ENCODE results near the gene BEND7. TPM values are rescaled to one million over a fixed set of nuclear protein-coding genes. Genes with fewer than 3 reads are reported as not detected.

Gene BEND7
- total RNA-seq, 1 experiment from 2014 or later = 14.8 TPM

DNA sequence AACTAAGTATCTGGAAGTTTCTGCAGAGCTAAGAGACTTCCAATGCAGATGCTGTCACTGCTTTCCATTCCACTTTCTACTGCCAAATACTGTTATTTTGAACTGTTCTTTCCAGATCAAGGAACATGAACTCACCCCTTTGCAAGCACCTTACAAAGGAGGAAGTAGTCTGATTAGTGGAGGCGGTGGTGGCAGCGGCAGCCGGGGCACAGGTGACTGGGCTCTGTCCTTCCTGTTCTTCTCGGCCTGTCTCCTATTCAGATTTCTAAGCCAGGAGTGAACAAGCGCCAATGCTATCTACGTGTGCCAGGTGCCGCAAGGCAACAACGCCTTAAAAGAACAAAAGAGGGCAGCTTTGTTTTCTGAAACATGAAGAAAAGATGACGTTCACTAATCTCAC is 44.9 kb downstream of the BEND7 start:
- intact Hi-C loops (cut with micrococcal nuclease; ENCODE audit: unreplicated experiment) = no loop called here
- no peaks in the 10 kb centered on the region for H3K9me3 ChIP-seq (ENCODE audit: low read depth, low read length, poor library complexity, severe bottlenecking)
- POLR2A ChIA-PET (ENCODE audit: low non-redundant PET) = no interaction called here
- no peak for TF ChIP-seq EZH2 (IDR thresholded peaks at IDR 0.05; ENCODE audit: borderline replicate concordance, low read depth, low read length, poor library complexity, severe bottlenecking)
- no peak for TF ChIP-seq CTCF (conservative IDR thresholded peaks at IDR 0.05; ENCODE audit: low read depth, low read length)
- H3K27me3 ChIP-seq (replicated peaks; ENCODE audit: insufficient read depth, low read depth, low read length, poor library complexity) = no peaks in the 10 kb centered on the region
- no TSS peak for BruUV-seq (replicated peaks)
- H3K36me3 ChIP-seq (ENCODE audit: insufficient read depth, low read length, poor library complexity, severe bottlenecking) = no peaks in the 10 kb centered on the region
- no peak overlapping the region for H3K27ac ChIP-seq (ENCODE audit: low read depth, low read length, poor library complexity, severe bottlenecking)
- DNase-seq (ENCODE audit: low spot score) = no peak
- H3K4me1 ChIP-seq (ENCODE audit: insufficient read depth, low read length, poor library complexity, severe bottlenecking) = no peaks in the 10 kb centered on the region
- CTCF ChIA-PET = interaction anchor here (0.6 kb wide), 1 partner anchor 76 kb away, joined by 3 read pairs; no protein-coding TSS in a partner anchor
- no peak overlapping the region for H3K4me3 ChIP-seq (ENCODE audit: low read depth, low read length, poor library complexity, severe bottlenecking)

DNA sequence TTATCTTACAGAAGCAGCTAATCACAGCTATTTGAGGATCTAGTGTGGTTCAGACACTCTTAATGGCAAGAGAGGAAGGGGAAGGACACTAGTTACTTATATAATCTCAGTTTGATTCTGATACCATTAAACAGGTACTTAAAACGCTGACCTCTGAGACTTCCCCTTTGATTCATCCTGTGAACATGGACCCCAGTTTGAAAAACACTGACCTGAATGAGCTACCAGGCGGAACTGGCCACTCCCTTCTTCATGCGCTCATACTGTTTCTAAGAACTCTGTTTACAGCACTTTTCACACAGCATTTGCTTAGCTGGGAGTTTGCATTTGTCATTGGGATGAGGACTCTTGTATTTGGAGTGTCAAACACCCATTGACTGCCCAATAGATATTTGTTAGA is 45.7 kb downstream of the BEND7 start:
- TF ChIP-seq EZH2 (IDR thresholded peaks at IDR 0.05; ENCODE audit: borderline replicate concordance, low read depth, low read length, poor library complexity, severe bottlenecking) = no peak
- TF ChIP-seq CTCF (conservative IDR thresholded peaks at IDR 0.05; ENCODE audit: low read depth, low read length) = no peak
- no peak overlapping the region for H3K27ac ChIP-seq (ENCODE audit: low read depth, low read length, poor library complexity, severe bottlenecking)
- no peak for DNase-seq (ENCODE audit: low spot score)
- no peaks in the 10 kb centered on the region for H3K4me1 ChIP-seq (ENCODE audit: insufficient read depth, low read length, poor library complexity, severe bottlenecking)
- H3K9me3 ChIP-seq (ENCODE audit: low read depth, low read length, poor library complexity, severe bottlenecking) = no peaks in the 10 kb centered on the region
- no TSS peak for BruUV-seq (replicated peaks)
- no peak overlapping the region for H3K4me3 ChIP-seq (ENCODE audit: low read depth, low read length, poor library complexity, severe bottlenecking)
- no peaks in the 10 kb centered on the region for H3K36me3 ChIP-seq (ENCODE audit: insufficient read depth, low read length, poor library complexity, severe bottlenecking)
- ChIA-PET CTCF (no interaction called here), POLR2A (ENCODE audit: low non-redundant PET) (no interaction called here)
- no peaks in the 10 kb centered on the region for H3K27me3 ChIP-seq (replicated peaks; ENCODE audit: insufficient read depth, low read depth, low read length, poor library complexity)
- intact Hi-C loops (cut with micrococcal nuclease; ENCODE audit: unreplicated experiment) = no loop called here

GRCh38 chr10:13481690-13482089 is 47.1 kb downstream of the BEND7 start:
- ChIA-PET POLR2A (ENCODE audit: low non-redundant PET) (no interaction called here), CTCF (no interaction called here)
- BruUV-seq (replicated peaks) = no TSS peak
- Histone ChIP-seq H3K36me3 (ENCODE audit: insufficient read depth, low read length, poor library complexity, severe bottlenecking) (no peaks in the 10 kb centered on the region), H3K9me3 (ENCODE audit: low read depth, low read length, poor library complexity, severe bottlenecking) (no peaks in the 10 kb centered on the region), H3K4me1 (ENCODE audit: insufficient read depth, low read length, poor library complexity, severe bottlenecking) (no peaks in the 10 kb centered on the region), H3K27ac (ENCODE audit: low read depth, low read length, poor library complexity, severe bottlenecking) (no peak overlapping the region), H3K27me3 (replicated peaks; ENCODE audit: insufficient read depth, low read depth, low read length, poor library complexity) (no peaks in the 10 kb centered on the region), H3K4me3 (ENCODE audit: low read depth, low read length, poor library complexity, severe bottlenecking) (no peak overlapping the region)
- TF ChIP-seq EZH2 (IDR thresholded peaks at IDR 0.05; ENCODE audit: borderline replicate concordance, low read depth, low read length, poor library complexity, severe bottlenecking) (no peak), CTCF (conservative IDR thresholded peaks at IDR 0.05; ENCODE audit: low read depth, low read length) (no peak)
- intact Hi-C loops (cut with micrococcal nuclease; ENCODE audit: unreplicated experiment) = no loop called here
- no peak for DNase-seq (ENCODE audit: low spot score)
